Keratinocyte (primary cell): ENCODE results near the gene B3GNT8.

Experiments used
- EZH2 ChIP-seq: IDR thresholded peaks from one replicate; pipeline ENCODE4 v1.6.1; 2012; ENCODE audit warnings: inconsistent platforms, mild to moderate bottlenecking, low read length, moderate library complexity
- TF ChIP-seq, protein P1 (sequence below), 3 experiments: IDR thresholded peaks in 1 of 3; conservative IDR thresholded peaks in 1 of 3; optimal IDR thresholded peaks in 1 of 3; 2 replicates in 2 of 3; 3 replicates in 1 of 3; pipeline versions ENCODE3 to v1.5.1; 2011; ENCODE audit warnings: low read length in 3 of 3, mild to moderate bottlenecking in 3 of 3, moderate library complexity in 2 of 3, control low read depth in 1 of 3, inconsistent platforms in 1 of 3; ENCODE audit not compliant: insufficient read depth in 2 of 3; ENCODE audit errors: extremely low read depth in 1 of 3

DNA sequence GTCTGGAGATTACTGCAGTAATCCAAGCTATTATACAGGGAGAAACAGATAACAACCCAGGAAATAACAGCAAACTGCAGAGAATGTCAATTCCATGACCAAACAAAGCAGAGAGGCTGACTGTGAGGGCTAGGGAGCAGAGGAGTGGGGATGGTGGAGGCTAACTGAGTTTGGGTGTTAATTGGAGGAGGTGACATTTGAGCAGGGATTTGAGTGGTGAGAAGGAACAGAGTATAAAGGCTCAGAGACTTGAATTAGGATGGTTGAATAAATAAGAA, 9.4 kb upstream of the B3GNT8 start:
- TF ChIP-seq, protein P1, sequence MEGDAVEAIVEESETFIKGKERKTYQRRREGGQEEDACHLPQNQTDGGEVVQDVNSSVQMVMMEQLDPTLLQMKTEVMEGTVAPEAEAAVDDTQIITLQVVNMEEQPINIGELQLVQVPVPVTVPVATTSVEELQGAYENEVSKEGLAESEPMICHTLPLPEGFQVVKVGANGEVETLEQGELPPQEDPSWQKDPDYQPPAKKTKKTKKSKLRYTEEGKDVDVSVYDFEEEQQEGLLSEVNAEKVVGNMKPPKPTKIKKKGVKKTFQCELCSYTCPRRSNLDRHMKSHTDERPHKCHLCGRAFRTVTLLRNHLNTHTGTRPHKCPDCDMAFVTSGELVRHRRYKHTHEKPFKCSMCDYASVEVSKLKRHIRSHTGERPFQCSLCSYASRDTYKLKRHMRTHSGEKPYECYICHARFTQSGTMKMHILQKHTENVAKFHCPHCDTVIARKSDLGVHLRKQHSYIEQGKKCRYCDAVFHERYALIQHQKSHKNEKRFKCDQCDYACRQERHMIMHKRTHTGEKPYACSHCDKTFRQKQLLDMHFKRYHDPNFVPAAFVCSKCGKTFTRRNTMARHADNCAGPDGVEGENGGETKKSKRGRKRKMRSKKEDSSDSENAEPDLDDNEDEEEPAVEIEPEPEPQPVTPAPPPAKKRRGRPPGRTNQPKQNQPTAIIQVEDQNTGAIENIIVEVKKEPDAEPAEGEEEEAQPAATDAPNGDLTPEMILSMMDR (optimal IDR thresholded peaks at IDR 0.05 in 1 of 3, IDR thresholded peaks at IDR 0.05 in 1 of 3, conservative IDR thresholded peaks at IDR 0.05 in 1 of 3; ENCODE audit: extremely low read depth in 1 of 3, insufficient read depth in 2 of 3, low read length in 3 of 3): no peak
- no peak for TF ChIP-seq EZH2
